A549 (cell line): ENCODE data around the gene FAM83G. TPM values are rescaled to one million over a fixed set of nuclear protein-coding genes. Genes with fewer than 3 reads are reported as not detected.
A peak's percentile ranks its signal among the peaks of the same experiment; 100 is the strongest.

Source experiments
- ATAC-seq, 2 experiments: fragments of 200-7000 bp in 1 of 2; fragments of >200 bp in 1 of 2; cut with Nextera tagmentation in 1 of 2; cut with Tn5 transposase in 1 of 2; 3 replicates each; pipeline versions ENCODE4 v1.8.0 to v1.9.1; 2018 to 2020; ENCODE audit warnings: mild to moderate bottlenecking in 1 of 2, moderate library complexity in 1 of 2
- CTCF ChIA-PET: fragments of 300-600 bp; sonication (Branson Sonifier 250); formaldehyde crosslinking; extraction: SDS; loops from one replicate; lab custom pipeline; 2021; ENCODE audit warnings: antibody characterized with exemption, inconsistent platforms; lab: Yijun Ruan, JAX
- POLR2A ChIA-PET: fragments of 350-600 bp; formaldehyde crosslinking; extraction: SDS; loops from one replicate; lab custom pipeline; 2021; ENCODE audit warnings: antibody characterized with exemption, inconsistent platforms; lab: Yijun Ruan, JAX
- DNase-seq, 2 experiments: peaks; one replicate each; pipeline versions ENCODE4 v3.0.0 to v3.0.0-alpha.2; 2011 to 2016; ENCODE audit warnings: low read depth in 1 of 2, low spot score in 1 of 2
- FAIRE-seq: peaks from 2 replicates; lab custom pipeline; 2011; peaks lifted over from hg19 to GRCh38; lab: Jason Lieb, UNC
- H3K27ac ChIP-seq, 2 experiments: fragments of >200 bp; sonication (Bioruptor Twin); formaldehyde crosslinking; 3 replicates each; pipeline ENCODE4 v1.5.1; 2016 to 2017
- H3K4me1 ChIP-seq: fragments of >200 bp; sonication (Bioruptor Twin); formaldehyde crosslinking; 3 replicates; pipeline ENCODE4 v1.6.1; 2016
- H3K4me2 ChIP-seq: fragments of >200 bp; sonication (Bioruptor Twin); formaldehyde crosslinking; 3 replicates; pipeline ENCODE4 v1.6.1; 2016
- H3K4me3 ChIP-seq: fragments of >200 bp; sonication (Bioruptor Twin); formaldehyde crosslinking; 3 replicates; pipeline ENCODE4 v1.5.1; 2016
- H3K9me3 ChIP-seq: fragments of >200 bp; sonication (Bioruptor Twin); formaldehyde crosslinking; 3 replicates; pipeline ENCODE4 v1.6.1; 2016
- CEBPB ChIP-seq, 2 experiments: fragments of >200 bp in 1 of 2; sonication (Bioruptor Twin) in 1 of 2; formaldehyde crosslinking in 1 of 2; IDR thresholded peaks; 2 replicates each; pipeline ENCODE4 v1.6.1; 2012 to 2016
- CHD2 ChIP-seq: fragments of 150-350 bp; IDR thresholded peaks from 2 replicates; pipeline ENCODE4 v1.6.1; 2014; ENCODE audit warnings: low read length; ENCODE audit not compliant: partially characterized antibody
- ELK1 ChIP-seq: fragments of 150-350 bp; IDR thresholded peaks from 2 replicates; pipeline ENCODE4 v1.6.1; 2014; ENCODE audit warnings: low read depth, mild to moderate bottlenecking, low read length
- HEYL ChIP-seq: fragments of 250-450 bp; sonication (Bioruptor Pico); IDR thresholded peaks from 2 replicates; pipeline ENCODE4 v1.8.0; 2021; ENCODE audit warnings: mild to moderate bottlenecking, moderate library complexity
- HOXB5 ChIP-seq: fragments of 250-450 bp; sonication (Bioruptor Pico); IDR thresholded peaks from 2 replicates; pipeline ENCODE4 v1.5.0; 2020; ENCODE audit warnings: mild to moderate bottlenecking, moderate library complexity
- JUN ChIP-seq, 2 experiments: fragments of >200 bp; sonication (Bioruptor Twin); formaldehyde crosslinking; IDR thresholded peaks; 2 replicates in 1 of 2; 3 replicates in 1 of 2; pipeline ENCODE4 v1.6.1; 2016 to 2017
- MAX ChIP-seq: IDR thresholded peaks from 2 replicates; pipeline ENCODE4 v1.6.1; 2012
- NFE2L2 ChIP-seq: fragments of 150-350 bp; conservative IDR thresholded peaks from 2 replicates; pipeline ENCODE4 v1.6.1; 2014; ENCODE audit warnings: low read length
- NPAS2 ChIP-seq: fragments of 250-450 bp; sonication (Bioruptor Pico); IDR thresholded peaks from 2 replicates; pipeline ENCODE4 v1.8.0; 2022; ENCODE audit warnings: mild to moderate bottlenecking, moderate library complexity, borderline replicate concordance
- NR3C1 ChIP-seq: fragments of >200 bp; sonication (Bioruptor Twin); formaldehyde crosslinking; IDR thresholded peaks from 3 replicates; pipeline ENCODE4 v1.6.1; 2017
- POLR2AphosphoS2 ChIP-seq: conservative IDR thresholded peaks from 2 replicates; pipeline ENCODE4 v1.6.1; 2012; ENCODE audit warnings: low read length, improper control_type of control experiment, inconsistent platforms
- RAD21 ChIP-seq, 2 experiments: fragments of >200 bp in 1 of 2; sonication (Bioruptor Twin) in 1 of 2; formaldehyde crosslinking in 1 of 2; IDR thresholded peaks in 1 of 2; conservative IDR thresholded peaks in 1 of 2; 2 replicates in 1 of 2; 3 replicates in 1 of 2; pipeline ENCODE4 v1.6.1; 2012 to 2018; ENCODE audit warnings: inconsistent platforms in 1 of 2
- REST ChIP-seq: fragments of 200-600 bp; sonication (generic); IDR thresholded peaks from 2 replicates; pipeline ENCODE4 v1.6.1; 2016; ENCODE audit warnings: antibody characterized with exemption, mild to moderate bottlenecking, moderate library complexity
- ZNF302 ChIP-seq: fragments of 250-450 bp; sonication (Bioruptor Pico); IDR thresholded peaks from 2 replicates; pipeline ENCODE4 v1.9.0; 2021; ENCODE audit warnings: inconsistent platforms, mild to moderate bottlenecking, moderate library complexity
- ZSCAN20 ChIP-seq: fragments of 250-450 bp; sonication (Bioruptor Pico); IDR thresholded peaks from 2 replicates; pipeline ENCODE4 v1.8.0; 2022; ENCODE audit warnings: mild to moderate bottlenecking, moderate library complexity
- WGBS: methylation state at CpG from one replicate; pipeline ENCODE4 v1.1.6; 2017; ENCODE audit errors: missing lambda C conversion rate; 5-methylcytosine and 5-hydroxymethylcytosine counted together
- polyA plus RNA-seq, 4 experiments: library from polyadenylated mRNA; depleted of rRNA in 3 of 4; stranded (reverse); fragments of >200 nt; fragmentation: RNase III in 1 of 4; extraction: RNeasy Plus Mini Kit Qiagen cat#74134 plus additional on column Dnase treatment in 1 of 4; gene quantifications; 2 replicates in 3 of 4; 3 replicates in 1 of 4; pipeline ENCODE4 v1.2.3, GENCODE V29; 2011 to 2017

The FAM83G gene
- polyA plus RNA-seq, 2 of the 4 experiments (the other 2 are of a cell fraction): 11.0 to 22.0 TPM

- Histone ChIP-seq H3K4me2 (no peak overlapping the region), H3K9me3 (no peaks in the 10 kb centered on the region), H3K4me1 (peaks cover 46% of the 10 kb centered on the region), H3K27ac (peak overlapping the region; percentile 65 to 86; a peak in 5 of 6 replicates), H3K4me3 (no peak overlapping the region)
- FAIRE-seq: no peak
- ChIA-PET POLR2A (interaction anchor here (0.5 kb wide), 1 partner anchor 105 kb away, joined by 3 read pairs; the partner anchor contains the start of gene PRPSAP2), CTCF (interaction anchor here (0.8 to 8.8 kb wide), 6 partner anchors 8 to 82 kb away, joined by 3 to 215 read pairs (median 24); no protein-coding TSS in a partner anchor)
- no peak for DNase-seq
- WGBS: 84% methylated on average over 22 of the region's 23 CpGs
- no peak for ATAC-seq
- TF ChIP-seq ZNF302 (CRISPR knock-in tag): no peak
- TF ChIP-seq NFE2L2: no peak
- no peak for TF ChIP-seq JUN (IDR thresholded peaks at IDR 0.05)
- no peak for TF ChIP-seq ZSCAN20
- TF ChIP-seq HOXB5: no peak
- no peak for TF ChIP-seq REST
- TF ChIP-seq NR3C1: no peak
- no peak for TF ChIP-seq ELK1
- TF ChIP-seq RAD21 (conservative IDR thresholded peaks at IDR 0.05 in 1 of 2, IDR thresholded peaks at IDR 0.05 in 1 of 2): no peak
- TF ChIP-seq CEBPB (IDR thresholded peaks at IDR 0.05): no peak
- no peak for TF ChIP-seq MAX
- TF ChIP-seq, all 56 proteins: peak for 0
These were observed 41.2 kb downstream of the FAM83G start for GRCh38 chr17:18963126-18964017.

GRCh38 chr17:18962494-18962815 is 42.1 kb downstream of the FAM83G start:
- ChIA-PET CTCF (interaction anchor here (0.8 to 8.8 kb wide), 11 partner anchors 7 to 82 kb away, joined by 3 to 215 read pairs (median 19); partner anchors contain the start of gene SLC5A10), POLR2A (no interaction called here)
- WGBS: 70% methylated on average over 6 of the region's 6 CpGs
- H3K27ac ChIP-seq: peak overlapping the region; percentile 65 to 86
- peaks cover 37% of the 10 kb centered on the region for H3K4me1 ChIP-seq
- no peak for ATAC-seq
- TF ChIP-seq CHD2: no peak
- TF ChIP-seq POLR2AphosphoS2: no peak
- no peak for TF ChIP-seq HEYL
- TF ChIP-seq NPAS2 (CRISPR knock-in tag): no peak
- peak overlapping the region; percentile 27; the same call in 2 of the 3 replicates for H3K4me2 ChIP-seq
- no peak for DNase-seq
- H3K4me3 ChIP-seq: no peak overlapping the region
- no peak for FAIRE-seq
- no peaks in the 10 kb centered on the region for H3K9me3 ChIP-seq
